H1 (cell line): ENCODE results near the gene NCAM1. TPM values are rescaled to one million over a fixed set of nuclear protein-coding genes. Genes with fewer than 3 reads are reported as not detected.

ENCODE experiments used
- CTCF ChIA-PET: fragments of 300-600 bp; sonication (Branson Sonifier 250); formaldehyde crosslinking; loops from one replicate; lab custom pipeline; 2021; ENCODE audit not compliant: partially characterized antibody; lab: Charles Lee
- POLR2A ChIA-PET: fragments of 300-600 bp; sonication (Branson Sonifier 250); formaldehyde crosslinking; loops from one replicate; lab custom pipeline; 2021; ENCODE audit warnings: inconsistent platforms; ENCODE audit not compliant: partially characterized antibody; lab: Charles Lee
- DNase-seq, 2 experiments: peaks; one replicate each; pipeline versions ENCODE4 v3.0.0 to v3.0.0-alpha.2; 2010 to 2022; ENCODE audit warnings: low spot score in 2 of 2, low read depth in 1 of 2, mixed read lengths in 1 of 2
- FAIRE-seq: peaks from 2 replicates; lab custom pipeline; 2011; peaks lifted over from hg19 to GRCh38; lab: Jason Lieb, UNC
- H2AFZ ChIP-seq: 2 replicates; pipeline ENCODE4 v1.8.1; 2012; ENCODE audit warnings: low read length, inconsistent platforms
- H2AK5ac ChIP-seq: 2 replicates; pipeline ENCODE4 v1.6.1; 2013; ENCODE audit warnings: low read depth, low read length
- H2BK120ac ChIP-seq: replicated peaks from 2 replicates; pipeline ENCODE3; 2013; ENCODE audit warnings: low read depth, low read length, inconsistent platforms
- H2BK12ac ChIP-seq: 2 replicates; pipeline ENCODE4 v1.6.1; 2013; ENCODE audit warnings: low read depth, low read length
- H2BK15ac ChIP-seq: 2 replicates; pipeline ENCODE4 v1.6.1; 2013; ENCODE audit warnings: low read length
- H2BK20ac ChIP-seq: 2 replicates; pipeline ENCODE4 v1.6.1; 2013; ENCODE audit warnings: low read length
- H2BK5ac ChIP-seq: 2 replicates; pipeline ENCODE4 v1.6.1; 2013; ENCODE audit warnings: low read depth, low read length
- H3K14ac ChIP-seq: 2 replicates; pipeline ENCODE4 v1.6.1; 2013; ENCODE audit warnings: inconsistent platforms; ENCODE audit not compliant: insufficient read length
- H3K18ac ChIP-seq: 2 replicates; pipeline ENCODE4 v1.6.1; 2013; ENCODE audit warnings: low read length; ENCODE audit errors: extremely low read depth
- H3K23ac ChIP-seq: 2 replicates; pipeline ENCODE4 v1.6.1; 2013; ENCODE audit warnings: inconsistent platforms; ENCODE audit not compliant: insufficient read length
- H3K23me2 ChIP-seq: 2 replicates; pipeline ENCODE4 v1.6.1; 2013; ENCODE audit warnings: low read depth, low read length
- H3K27ac ChIP-seq: 2 replicates; pipeline ENCODE4 v1.6.1; 2011; ENCODE audit warnings: low read depth, low read length, inconsistent platforms
- H3K27me3 ChIP-seq, 4 experiments: replicated peaks in 1 of 4; 1 replicate in 1 of 4; 2 replicates in 3 of 4; pipeline versions ENCODE4 v1.6.1 to v1.8.1; 2011 to 2013; ENCODE audit warnings: low read length in 3 of 4, mild to moderate bottlenecking in 3 of 4, inconsistent platforms in 2 of 4, mixed read lengths in 2 of 4, moderate library complexity in 1 of 4; ENCODE audit not compliant: control insufficient read depth in 3 of 4, insufficient read depth in 3 of 4; ENCODE audit errors: extremely low read depth in 1 of 4
- H3K36me3 ChIP-seq, 4 experiments: 2 replicates each; pipeline versions ENCODE4 v1.6.1 to v1.8.1; 2011 to 2013; ENCODE audit warnings: mild to moderate bottlenecking in 4 of 4, low read length in 3 of 4, moderate library complexity in 2 of 4, control low read depth in 1 of 4, inconsistent platforms in 1 of 4; ENCODE audit not compliant: insufficient read depth in 4 of 4, control insufficient read depth in 2 of 4
- H3K4ac ChIP-seq: replicated peaks from 2 replicates; pipeline ENCODE3; 2013; ENCODE audit warnings: low read length, low read depth, mixed read lengths, inconsistent platforms; ENCODE audit not compliant: insufficient read length
- H3K4me1 ChIP-seq, 4 experiments: replicated peaks in 1 of 4; 1 replicate in 1 of 4; 2 replicates in 3 of 4; pipeline versions ENCODE4 v1.6.1 to v1.8.1; 2011 to 2013; ENCODE audit warnings: low read length in 3 of 4, inconsistent platforms in 2 of 4, mixed read lengths in 1 of 4; ENCODE audit not compliant: insufficient read depth in 4 of 4, control insufficient read depth in 3 of 4
- H3K4me2 ChIP-seq, 2 experiments: 2 replicates each; pipeline versions ENCODE4 v1.6.1 to v1.8.1; 2011 to 2013; ENCODE audit warnings: low read depth in 2 of 2, low read length in 2 of 2, control low read depth in 1 of 2, inconsistent platforms in 1 of 2, mild to moderate bottlenecking in 1 of 2; ENCODE audit not compliant: insufficient read depth in 1 of 2
- H3K4me3 ChIP-seq, 4 experiments: fragments of 200-600, 300-600 bp in 1 of 4; sonication (generic), shearing (Covaris generic), sonication (Bioruptor Twin) in 1 of 4; 2 replicates each; pipeline versions ENCODE4 v1.5.1 to v1.8.1; 2011 to 2016; ENCODE audit warnings: low read length in 4 of 4, low read depth in 3 of 4, control low read depth in 2 of 4, inconsistent platforms in 2 of 4, mild to moderate bottlenecking in 2 of 4, mixed read lengths in 1 of 4, moderate library complexity in 1 of 4; ENCODE audit not compliant: insufficient read depth in 2 of 4; ENCODE audit errors: extremely low read depth in 1 of 4
- H3K56ac ChIP-seq: replicated peaks from 2 replicates; pipeline ENCODE3; 2013; ENCODE audit warnings: low read depth, mild to moderate bottlenecking, mixed read lengths, low read length, inconsistent platforms; ENCODE audit not compliant: insufficient read length
- H3K79me1 ChIP-seq: 2 replicates; pipeline ENCODE4 v1.6.1; 2013; ENCODE audit warnings: low read depth, low read length, control low read depth
- H3K79me2 ChIP-seq, 2 experiments: 2 replicates each; pipeline versions ENCODE4 v1.6.1 to v1.8.1; 2012 to 2013; ENCODE audit warnings: low read length in 2 of 2, mild to moderate bottlenecking in 2 of 2, inconsistent platforms in 1 of 2; ENCODE audit not compliant: insufficient read depth in 2 of 2, control insufficient read depth in 1 of 2
- H3K9ac ChIP-seq, 4 experiments: replicated peaks in 1 of 4; 1 replicate in 1 of 4; 2 replicates in 3 of 4; pipeline versions ENCODE4 v1.6.1 to v1.8.1; 2011 to 2013; ENCODE audit warnings: low read depth in 3 of 4, low read length in 3 of 4, control low read depth in 2 of 4, mild to moderate bottlenecking in 2 of 4, moderate library complexity in 2 of 4, inconsistent platforms in 1 of 4; ENCODE audit errors: extremely low read depth in 1 of 4
- H3K9me3 ChIP-seq, 2 experiments: 2 replicates each; pipeline versions ENCODE4 v1.6.1 to v1.8.1; 2012 to 2013; ENCODE audit warnings: mild to moderate bottlenecking in 2 of 2, moderate library complexity in 2 of 2, control low read depth in 1 of 2, inconsistent platforms in 1 of 2, low read depth in 1 of 2, low read length in 1 of 2, mixed read lengths in 1 of 2; ENCODE audit not compliant: insufficient read depth in 2 of 2
- H4K20me1 ChIP-seq, 2 experiments: replicated peaks in 1 of 2; 2 replicates each; pipeline versions ENCODE3 to v1.8.1; 2011 to 2013; ENCODE audit warnings: inconsistent platforms in 2 of 2, low read length in 2 of 2, mild to moderate bottlenecking in 1 of 2; ENCODE audit not compliant: insufficient read depth in 2 of 2, control insufficient read depth in 1 of 2
- H4K5ac ChIP-seq: 2 replicates; pipeline ENCODE4 v1.6.1; 2013; ENCODE audit warnings: low read length, low read depth, mixed read lengths, inconsistent platforms; ENCODE audit not compliant: insufficient read length
- H4K8ac ChIP-seq: 2 replicates; pipeline ENCODE4 v1.8.0; 2013; ENCODE audit warnings: mild to moderate bottlenecking, moderate library complexity, low read length, inconsistent platforms; ENCODE audit not compliant: insufficient read depth; ENCODE audit errors: extremely low read depth
- H4K91ac ChIP-seq: replicated peaks from 2 replicates; pipeline ENCODE3; 2013; ENCODE audit warnings: low read length, mixed read lengths, inconsistent platforms; ENCODE audit not compliant: insufficient read length
- CREB1 ChIP-seq: IDR thresholded peaks from 2 replicates; pipeline ENCODE4 v1.6.1; 2012; ENCODE audit warnings: inconsistent platforms
- GABPA ChIP-seq: IDR thresholded peaks from 2 replicates; pipeline ENCODE4 v1.6.1; 2011; ENCODE audit warnings: mild to moderate bottlenecking, low read length, moderate library complexity, borderline replicate concordance; ENCODE audit not compliant: insufficient read depth
- SAP30 ChIP-seq: fragments of 300-600 bp; sonication (generic); IDR thresholded peaks from 2 replicates; pipeline ENCODE4 v1.7.1; 2012; ENCODE audit warnings: low read length, moderate library complexity, mild to moderate bottlenecking, inconsistent platforms; ENCODE audit not compliant: insufficient read depth, insufficient replicate concordance
- SIN3A ChIP-seq, 2 experiments: IDR thresholded peaks in 1 of 2; conservative IDR thresholded peaks in 1 of 2; 2 replicates each; pipeline ENCODE4 v1.6.1; 2011 to 2012; ENCODE audit warnings: low read length in 2 of 2, improper control_type of control experiment in 1 of 2, low read depth in 1 of 2, mild to moderate bottlenecking in 1 of 2
- TAF7 ChIP-seq: optimal IDR thresholded peaks from 2 replicates; pipeline ENCODE3; 2011; ENCODE audit warnings: low read depth, mild to moderate bottlenecking, inconsistent platforms, low read length, moderate library complexity, borderline replicate concordance
- YY1 ChIP-seq: IDR thresholded peaks from 2 replicates; pipeline ENCODE4 v1.6.1; 2011; ENCODE audit warnings: low read depth, mild to moderate bottlenecking, low read length
- WGBS, 2 experiments: shearing (Covaris generic) in 1 of 2; methylation state at CpG; one replicate each; pipeline versions ENCODE4 v1.1.6 to v1.1.7; 2013 to 2015; ENCODE audit warnings: low lambda C conversion rate in 2 of 2, mixed read lengths in 2 of 2, inconsistent platforms in 1 of 2, low coverage in 1 of 2, missing lambda C conversion rate in 1 of 2; ENCODE audit not compliant: insufficient replicate concordance in 2 of 2, insufficient coverage in 1 of 2, insufficient read length in 1 of 2; ENCODE audit errors: extremely low coverage in 1 of 2, missing lambda C conversion rate in 1 of 2; 5-methylcytosine and 5-hydroxymethylcytosine counted together
- polyA plus RNA-seq, 7 experiments: library from polyadenylated mRNA; depleted of rRNA in 3 of 7; stranded (reverse) in 5 of 7; unstranded in 2 of 7; fragments of >200 nt in 5 of 7; fragments of 200-250 nt in 2 of 7; gene quantifications; 1 replicate in 5 of 7; 2 replicates in 1 of 7; 4 replicates in 1 of 7; pipeline versions ENCODE4 v1.2.1 to v1.2.3, GENCODE V29; 2011 to 2013; ENCODE audit warnings: missing spikeins in 2 of 7, mixed read lengths in 2 of 7
- total RNA-seq: library from RNA; stranded (reverse); fragmentation: NEBNext Ultra II Directional; extraction: Animal tissue kit (Norgen Biotek cat#: 25700); gene quantifications from 2 replicates; pipeline ENCODE4 v1.2.1, GENCODE V29; 2021

Gene NCAM1
- total and polyA plus RNA-seq, 2 of the 8 experiments (the other 6 are each of a cell fraction or from before 2014, with no cell fraction given) = 3.1 to 4.3 TPM

DNA sequence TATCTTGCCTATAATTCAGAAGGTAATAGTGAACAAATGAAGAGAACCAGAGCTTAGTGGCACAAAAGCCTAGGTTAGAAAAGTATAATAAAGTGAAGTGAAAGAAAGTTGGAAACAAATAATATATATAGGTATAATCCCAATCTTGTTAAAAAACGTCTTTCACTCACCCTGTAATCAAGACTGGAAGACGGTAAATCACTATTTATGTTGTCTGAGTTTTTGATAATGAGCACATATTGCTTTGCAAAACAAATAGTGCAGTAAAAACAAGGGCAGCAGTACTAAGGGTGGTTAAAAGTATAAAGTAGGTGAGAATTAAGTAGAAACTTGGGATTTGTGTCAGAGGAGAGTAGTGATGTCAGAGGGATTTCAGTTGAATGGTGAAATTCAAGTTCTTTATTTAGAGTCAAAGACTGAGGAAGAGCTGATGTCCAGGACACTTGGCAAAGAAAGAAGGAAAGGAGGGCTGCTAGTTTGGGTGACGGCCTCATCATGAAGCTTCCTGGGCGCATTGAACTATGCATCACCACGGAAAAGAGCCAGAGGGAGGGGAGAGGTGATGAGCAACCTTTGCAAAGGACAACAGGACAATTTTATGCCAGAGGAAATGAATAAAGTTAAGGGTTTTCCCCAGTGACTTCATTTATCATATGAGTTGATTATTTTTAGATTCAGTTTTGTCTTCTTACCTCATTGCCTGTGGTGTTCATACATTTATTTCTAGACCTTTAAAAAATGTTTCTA is 11.4 kb downstream of the NCAM1 start:
- peaks cover 0 to 6% (median 0%) of the 10 kb centered on the region in 4 experiments; a peak in 1 of 7 replicates for H3K4me1 ChIP-seq
- no peak overlapping the region for H3K4me3 ChIP-seq
- no peak overlapping the region for H3K4me2 ChIP-seq
- H3K14ac ChIP-seq = no peak overlapping the region
- H2BK20ac ChIP-seq = no peak overlapping the region
- no peaks in the 10 kb centered on the region for H4K20me1 ChIP-seq
- no peak overlapping the region for H2BK15ac ChIP-seq
- H2BK5ac ChIP-seq = no peak overlapping the region
- no peak overlapping the region for H2AFZ ChIP-seq
- WGBS, 2 experiments = 89% methylated on average over 5 of the region's 5 CpGs; no CpG with 5 or more reads in 1 of the 2 experiments
- no peaks in the 10 kb centered on the region for H3K27me3 ChIP-seq
- no peak overlapping the region for H4K91ac ChIP-seq
- no peak overlapping the region for H4K8ac ChIP-seq
- DNase-seq = no peak
- ChIA-PET CTCF (interaction anchor here (0.9 to 2.0 kb wide), 3 partner anchors 10 to 419 kb away, joined by 3 to 5 read pairs (median 3); no protein-coding TSS in a partner anchor), POLR2A (no interaction called here)
- H3K79me1 ChIP-seq = no peaks in the 10 kb centered on the region
- FAIRE-seq = no peak
- no peak overlapping the region for H2BK120ac ChIP-seq
- no peaks in the 10 kb centered on the region for H3K79me2 ChIP-seq
- H3K4ac ChIP-seq = no peak overlapping the region
- no peak overlapping the region for H2BK12ac ChIP-seq
- H3K36me3 ChIP-seq = no peaks in the 10 kb centered on the region
- H3K23me2 ChIP-seq = no peaks in the 10 kb centered on the region
- no peak overlapping the region for H3K9ac ChIP-seq
- H3K27ac ChIP-seq = no peak overlapping the region
- no peak overlapping the region for H2AK5ac ChIP-seq
- no peak overlapping the region for H3K56ac ChIP-seq
- H3K18ac ChIP-seq = no peak overlapping the region
- no peak overlapping the region for H3K23ac ChIP-seq
- H4K5ac ChIP-seq = no peak overlapping the region
- H3K9me3 ChIP-seq = no peaks in the 10 kb centered on the region
- TF ChIP-seq SAP30 = no peak
- TF ChIP-seq GABPA = no peak
- TF ChIP-seq TAF7 = no peak
- no peak for TF ChIP-seq SIN3A (conservative IDR thresholded peaks at IDR 0.05 in 1 of 2, IDR thresholded peaks at IDR 0.05 in 1 of 2; ENCODE audit: low read depth in 1 of 2, low read length in 2 of 2)
- no peak for TF ChIP-seq CREB1
- no peak for TF ChIP-seq YY1
